GM04503 (cell line): ENCODE measurements around the gene TLL1.

Source experiments
- DNase-seq: peaks from one replicate; pipeline ENCODE4 v3.0.0-alpha.2; 2012; ENCODE audit warnings: low read depth

Gene TLL1

DNA sequence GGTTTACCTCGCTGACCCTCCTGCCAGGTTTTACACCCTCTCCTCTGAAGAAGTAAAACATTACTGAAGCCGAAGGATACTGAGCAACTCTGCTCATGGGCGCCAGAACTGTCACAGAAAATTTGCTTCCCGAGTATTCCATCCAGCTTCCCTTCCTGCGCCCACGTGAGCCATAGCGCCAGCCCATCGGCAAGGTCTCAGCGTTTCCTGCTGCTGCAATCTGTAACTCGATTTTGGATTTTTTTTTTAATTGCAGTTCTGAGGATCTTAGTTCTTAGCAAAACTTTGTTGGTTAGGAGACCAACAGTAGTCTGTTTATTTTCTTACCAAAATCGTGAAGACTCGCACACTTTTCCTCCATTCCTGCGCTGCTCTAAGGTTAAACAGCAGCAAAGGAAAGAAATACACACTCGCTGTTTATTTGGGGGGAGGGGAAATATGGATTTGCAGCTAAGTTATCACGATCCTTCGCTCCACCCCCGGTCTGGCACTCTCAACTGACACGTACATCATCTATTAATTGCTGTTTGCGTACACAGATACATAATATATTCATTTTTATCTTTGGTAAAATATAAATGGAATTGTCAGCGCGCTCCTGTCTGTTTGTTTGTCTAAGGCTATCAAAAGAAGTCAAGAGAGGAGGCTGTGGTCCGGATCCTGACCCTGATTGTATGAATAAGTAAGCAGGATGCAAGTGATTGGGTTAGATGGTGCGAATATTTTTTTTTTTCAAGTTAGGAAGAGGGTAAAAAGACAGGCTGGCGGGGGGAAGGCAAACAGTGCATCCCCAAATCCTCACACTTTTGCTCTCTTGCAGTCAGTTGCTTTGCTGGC, at the start of gene TLL1:
TLL1 (plus strand) TSS at position 777 of the 837 bp plus-strand sequence. CDS start 668 bp downstream, outside the sequence.
- no peak for DNase-seq

DNA sequence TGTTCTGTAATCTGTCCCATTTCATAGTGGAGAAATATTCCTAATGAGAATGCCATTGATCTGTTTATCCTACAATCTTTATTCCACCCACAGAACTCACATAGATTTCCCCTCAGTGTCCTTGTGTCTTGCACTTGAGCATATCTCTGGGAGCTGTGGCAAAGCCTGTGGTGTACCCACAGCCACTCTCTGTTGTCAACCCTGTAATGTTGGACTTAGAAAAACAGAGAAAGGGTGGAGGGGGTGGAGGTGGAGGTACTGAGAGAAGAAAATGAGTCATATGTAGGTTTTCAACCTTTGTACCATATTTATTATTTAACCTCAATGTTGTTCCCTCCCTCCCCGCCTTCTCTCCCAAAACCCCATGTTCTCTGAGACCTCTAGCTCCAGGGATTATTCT, 46.9 kb upstream of the TLL1 start:
- DNase-seq, result no peak

GRCh38 chr4:165827018-165827417, 46.0 kb upstream of the TLL1 start:
- no peak for DNase-seq

GRCh38 chr4:165828928-165829327, 44.1 kb upstream of the TLL1 start:
- no peak for DNase-seq

DNA sequence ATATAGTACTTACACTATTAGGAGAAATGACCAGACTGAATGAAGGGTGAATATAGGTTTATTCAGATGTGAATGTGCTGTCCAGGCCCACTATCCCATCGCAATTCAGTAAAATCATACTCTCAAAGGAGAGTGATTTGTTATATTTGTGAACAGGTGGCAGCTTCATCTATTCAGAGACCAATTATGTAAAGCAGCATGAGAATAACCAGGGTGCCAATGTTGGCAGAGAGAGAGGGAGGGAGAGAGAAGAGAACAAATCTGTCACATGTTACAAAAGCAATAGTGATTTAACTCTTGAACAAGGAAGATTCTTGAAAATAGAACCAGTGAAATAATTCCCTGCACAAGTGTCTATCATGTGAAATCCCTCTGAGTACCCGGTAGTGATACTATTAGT, 38.9 kb upstream of the TLL1 start:
- DNase-seq, result no peak

GRCh38 chr4:165838575-165838974, 34.5 kb upstream of the TLL1 start:
- no peak for DNase-seq

GRCh38 chr4:165839615-165840333, 33.3 kb upstream of the TLL1 start:
- DNase-seq, result no peak

DNA sequence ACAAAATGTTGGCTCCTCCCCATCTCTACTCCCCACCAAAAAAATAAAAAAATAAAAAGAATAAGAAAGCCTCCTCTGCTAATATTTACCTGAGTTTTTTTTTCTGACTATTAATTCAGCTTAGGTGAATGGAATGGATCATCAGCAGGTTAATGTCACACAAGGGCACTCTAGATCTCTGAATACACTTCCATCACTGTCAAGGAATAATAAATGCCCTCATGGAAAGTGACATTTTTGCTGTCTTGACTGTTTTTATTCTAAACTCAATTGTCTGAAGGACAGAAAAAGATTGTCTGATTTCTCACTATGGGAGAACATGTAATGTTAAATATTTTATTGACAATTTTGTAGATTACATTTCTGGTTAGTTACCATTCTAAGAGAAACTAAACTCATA, 30.4 kb upstream of the TLL1 start:
- DNase-seq, result no peak

- no peak for DNase-seq
Observed at GRCh38 chr4:165844161-165844560, 28.9 kb upstream of the TLL1 start.

GRCh38 chr4:165851256-165851655, 21.8 kb upstream of the TLL1 start:
- DNase-seq, result no peak

- no peak for DNase-seq
Observed at GRCh38 chr4:165855191-165855590, 17.8 kb upstream of the TLL1 start.

- DNase-seq, result no peak
Observed at GRCh38 chr4:165861363-165861762, 11.7 kb upstream of the TLL1 start.

- DNase-seq, result no peak
Observed at GRCh38 chr4:165864271-165864670, 8.8 kb upstream of the TLL1 start.

GRCh38 chr4:165866019-165866650, 6.9 kb upstream of the TLL1 start:
- DNase-seq, result no peak

DNA sequence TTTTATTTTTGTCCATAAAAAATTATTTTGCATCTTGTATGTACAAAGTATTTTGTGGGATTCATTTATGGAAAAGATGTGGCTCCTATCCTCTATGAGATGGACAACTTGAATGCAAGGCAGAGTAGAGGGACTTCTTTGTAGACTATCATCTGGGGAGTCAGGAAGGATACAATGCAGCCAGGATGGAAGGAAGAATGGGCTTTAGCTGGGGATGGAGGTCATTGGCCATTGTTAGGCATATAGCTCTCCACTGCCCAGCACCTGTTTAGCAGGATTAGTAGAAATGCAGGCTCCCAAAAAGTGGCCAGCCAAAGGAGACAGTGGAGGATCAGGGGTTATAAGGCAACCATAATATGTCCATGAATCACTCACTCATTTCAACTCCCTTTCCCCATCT, 5.1 kb upstream of the TLL1 start:
- no peak for DNase-seq

DNA sequence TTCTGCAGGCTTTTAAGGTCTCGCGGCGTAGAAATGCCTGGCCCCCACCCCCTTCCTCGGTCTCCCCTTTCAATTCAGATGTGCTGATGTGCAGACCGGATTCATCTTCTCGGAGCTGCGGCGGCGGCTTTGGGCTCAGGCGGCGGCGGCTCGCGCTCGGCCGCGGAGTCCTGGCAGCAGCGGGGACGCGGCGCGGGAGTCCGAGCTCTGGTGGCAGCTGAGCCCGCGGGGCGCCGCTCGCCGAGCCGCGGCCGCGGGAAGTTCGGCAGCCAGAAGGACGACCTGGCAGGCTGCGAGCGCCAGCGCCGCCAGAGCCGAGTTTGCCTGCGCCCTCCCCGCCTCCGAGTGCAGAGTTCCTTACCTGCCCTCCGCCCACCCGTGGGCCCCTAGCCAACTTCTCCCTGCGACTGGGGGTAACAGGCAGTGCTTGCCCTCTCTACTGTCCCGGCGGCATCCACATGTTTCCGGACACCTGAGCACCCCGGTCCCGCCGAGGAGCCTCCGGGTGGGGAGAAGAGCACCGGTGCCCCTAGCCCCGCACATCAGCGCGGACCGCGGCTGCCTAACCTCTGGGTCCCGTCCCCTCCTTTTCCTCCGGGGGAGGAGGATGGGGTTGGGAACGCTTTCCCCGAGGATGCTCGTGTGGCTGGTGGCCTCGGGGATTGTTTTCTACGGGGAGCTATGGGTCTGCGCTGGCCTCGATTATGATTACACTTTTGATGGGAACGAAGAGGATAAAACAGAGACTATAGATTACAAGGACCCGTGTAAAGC, 448 bp downstream of the TLL1 start:
- DNase-seq, result no peak

- no peak for DNase-seq
Observed at GRCh38 chr4:165874072-165874790, 1.2 kb downstream of the TLL1 start.

DNA sequence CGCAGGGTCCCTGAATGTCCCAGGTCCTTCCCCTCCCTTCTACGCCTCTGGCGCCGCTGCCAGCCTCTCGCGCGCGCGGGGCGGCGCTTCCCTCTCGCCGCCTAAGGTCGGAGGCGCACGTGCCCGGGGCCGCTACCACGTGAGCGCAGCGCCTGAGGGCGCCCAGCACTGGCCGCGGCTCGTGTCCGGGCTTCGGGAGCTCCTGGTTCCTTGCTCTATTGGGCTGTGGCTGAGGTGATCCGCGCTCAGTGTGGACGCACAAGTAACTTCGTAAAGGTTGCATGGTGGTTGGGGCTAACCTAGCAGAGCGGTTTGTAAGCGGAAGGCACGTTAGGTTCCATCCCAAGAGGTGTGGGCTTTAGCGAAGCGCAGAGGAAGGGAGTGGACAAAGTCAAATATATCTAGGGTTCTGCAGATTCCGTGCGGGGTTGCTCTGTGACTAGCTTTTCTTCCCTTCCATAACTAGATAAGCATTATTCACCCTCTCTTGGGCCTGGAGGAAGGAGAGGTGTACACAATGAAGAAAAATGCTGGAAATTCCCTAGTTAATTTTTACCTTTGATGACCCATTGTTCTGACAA, 1.8 kb downstream of the TLL1 start:
- no peak for DNase-seq

GRCh38 chr4:165875446-165875845, 2.4 kb downstream of the TLL1 start:
- DNase-seq, result no peak

GRCh38 chr4:165877286-165877685, 4.2 kb downstream of the TLL1 start:
- no peak for DNase-seq

- DNase-seq, result no peak
Observed at GRCh38 chr4:165879641-165880040, 6.6 kb downstream of the TLL1 start.
